ENCODE data around the gene LPXN. TPM values are rescaled to one million over a fixed set of nuclear protein-coding genes. Genes with fewer than 3 reads are reported as not detected.

The LPXN gene
- total and polyA plus RNA-seq, 10 donors: 50.8 to 83.7 (median 65.5) TPM

- H3K4me1 ChIP-seq: no peaks in the 10 kb centered on the region
- TF ChIP-seq CTCF (IDR thresholded peaks at IDR 0.05 in 8 of 11, conservative IDR thresholded peaks at IDR 0.05 in 3 of 11) (peak in 8 of 11 experiments; percentile 37 to 62 (median 44)), POLR2A (IDR thresholded peaks at IDR 0.05) (no peak)
- no peaks in the 10 kb centered on the region for H3K27me3 ChIP-seq (replicated peaks in 1 of 7)
- 40 to 48% (median 47%) methylated on average over 5 of the region's 5 CpGs for WGBS, 5 donors
- DNase-seq: no peak
- H3K36me3 ChIP-seq: no peaks in the 10 kb centered on the region
- no peak overlapping the region for H3K4me3 ChIP-seq
- intact Hi-C loops (cut with DNase I; ENCODE audit: low total_unique reads): no loop called here
- no peaks in the 10 kb centered on the region for H3K9me3 ChIP-seq
- H3K27ac ChIP-seq: no peak overlapping the region
These were observed 61.8 kb downstream of the LPXN start for GRCh38 chr11:58513747-58514367.

DNA sequence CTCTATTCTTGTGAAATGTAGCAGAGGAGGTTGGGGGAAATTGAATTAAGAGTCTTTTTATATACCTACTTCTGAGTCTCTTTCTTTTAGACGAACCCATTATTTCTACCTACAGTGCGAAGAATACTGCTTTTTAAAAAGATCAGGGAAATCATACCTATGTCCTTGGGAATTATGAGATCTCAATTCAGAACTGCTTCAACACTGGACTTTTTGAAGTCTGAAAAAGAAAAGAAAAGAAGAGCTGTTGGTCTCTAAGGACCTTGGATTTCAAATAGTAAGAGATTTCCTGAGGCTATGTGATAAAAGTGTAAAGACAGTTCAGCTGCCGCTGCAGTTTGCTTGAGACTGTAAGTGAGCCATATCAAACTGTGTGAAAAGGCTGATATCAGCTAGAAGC lies 64.0 kb downstream of the LPXN start:
- DNase-seq: no peak
- WGBS, 5 donors: 86 to 95% (median 92%) methylated on average over 3 of the region's 3 CpGs
- H3K27me3 ChIP-seq (replicated peaks in 1 of 7): no peaks in the 10 kb centered on the region
- no peaks in the 10 kb centered on the region for H3K36me3 ChIP-seq
- H3K4me1 ChIP-seq: peaks cover 0 to 8% (median 0%) of the 10 kb centered on the region in 6 donors
- no peak overlapping the region for H3K27ac ChIP-seq
- intact Hi-C loops (cut with DNase I; ENCODE audit: low total_unique reads): no loop called here
- TF ChIP-seq CTCF (IDR thresholded peaks at IDR 0.05 in 8 of 11, conservative IDR thresholded peaks at IDR 0.05 in 3 of 11) (no peak), POLR2AphosphoS5 (IDR thresholded peaks at IDR 0.05) (no peak), POLR2A (IDR thresholded peaks at IDR 0.05) (no peak)
- H3K4me3 ChIP-seq: no peak overlapping the region
- no peaks in the 10 kb centered on the region for H3K9me3 ChIP-seq

GRCh38 chr11:58509748-58510147 lies 65.9 kb downstream of the LPXN start:
- Histone ChIP-seq H3K27me3 (replicated peaks in 1 of 7) (no peaks in the 10 kb centered on the region), H3K36me3 (no peaks in the 10 kb centered on the region), H3K4me3 (no peak overlapping the region), H3K27ac (no peak overlapping the region), H3K4me1 (peaks cover 0 to 9% (median 0%) of the 10 kb centered on the region in 6 donors), H3K9me3 (no peaks in the 10 kb centered on the region)
- no peak for TF ChIP-seq POLR2A (IDR thresholded peaks at IDR 0.05)
- no peak for TF ChIP-seq POLR2AphosphoS5 (IDR thresholded peaks at IDR 0.05)
- no peak for TF ChIP-seq CTCF (IDR thresholded peaks at IDR 0.05 in 8 of 11, conservative IDR thresholded peaks at IDR 0.05 in 3 of 11)
- no peak for DNase-seq
- intact Hi-C loops (cut with DNase I; ENCODE audit: low total_unique reads): no loop called here
- 63 to 82% (median 73%) methylated on average over 1 of the region's 1 CpG for WGBS, 5 donors

DNA sequence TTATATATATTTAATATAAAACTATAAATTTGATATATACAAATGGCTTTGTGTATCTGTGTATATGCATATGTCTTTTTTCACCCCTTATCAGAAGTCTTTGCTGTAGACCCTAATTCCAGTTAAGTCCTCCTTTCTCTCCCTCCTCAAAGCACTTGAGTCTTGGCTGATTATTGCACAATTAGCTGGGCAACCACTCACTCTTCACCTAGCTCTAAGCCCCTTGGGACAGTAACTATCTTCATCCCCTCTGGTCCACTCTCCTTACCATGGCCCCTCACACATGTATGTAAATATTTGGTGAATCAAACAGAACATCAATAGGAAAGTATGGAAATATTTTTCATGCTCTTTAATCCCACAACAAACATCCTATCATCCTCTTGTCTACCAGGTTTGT lies 66.8 kb downstream of the LPXN start:
- H3K27me3 ChIP-seq (replicated peaks in 1 of 7): no peaks in the 10 kb centered on the region

More for the DNA sequence above, 66.8 kb downstream of the LPXN start:
- Histone ChIP-seq H3K4me1 (peaks cover 0 to 9% (median 0%) of the 10 kb centered on the region in 6 donors), H3K9me3 (no peaks in the 10 kb centered on the region), H3K27ac (no peak overlapping the region), H3K36me3 (no peaks in the 10 kb centered on the region), H3K4me3 (no peak overlapping the region)
- TF ChIP-seq POLR2A (IDR thresholded peaks at IDR 0.05) (no peak), CTCF (IDR thresholded peaks at IDR 0.05 in 8 of 11, conservative IDR thresholded peaks at IDR 0.05 in 3 of 11) (no peak), POLR2AphosphoS5 (IDR thresholded peaks at IDR 0.05) (no peak)
- intact Hi-C loops (cut with DNase I; ENCODE audit: low total_unique reads): no loop called here
- no peak for DNase-seq

Measured in spleen (tissue), 11 donors.